GM15510 (cell line): ENCODE measurements around the gene VEPH1.

Experiments
- POLR2A ChIP-seq: IDR thresholded peaks from 3 replicates; pipeline ENCODE4 v1.6.1; 2011; ENCODE audit warnings: borderline replicate concordance; ENCODE audit not compliant: insufficient read length; ENCODE audit errors: extremely low read depth

The VEPH1 gene

DNA sequence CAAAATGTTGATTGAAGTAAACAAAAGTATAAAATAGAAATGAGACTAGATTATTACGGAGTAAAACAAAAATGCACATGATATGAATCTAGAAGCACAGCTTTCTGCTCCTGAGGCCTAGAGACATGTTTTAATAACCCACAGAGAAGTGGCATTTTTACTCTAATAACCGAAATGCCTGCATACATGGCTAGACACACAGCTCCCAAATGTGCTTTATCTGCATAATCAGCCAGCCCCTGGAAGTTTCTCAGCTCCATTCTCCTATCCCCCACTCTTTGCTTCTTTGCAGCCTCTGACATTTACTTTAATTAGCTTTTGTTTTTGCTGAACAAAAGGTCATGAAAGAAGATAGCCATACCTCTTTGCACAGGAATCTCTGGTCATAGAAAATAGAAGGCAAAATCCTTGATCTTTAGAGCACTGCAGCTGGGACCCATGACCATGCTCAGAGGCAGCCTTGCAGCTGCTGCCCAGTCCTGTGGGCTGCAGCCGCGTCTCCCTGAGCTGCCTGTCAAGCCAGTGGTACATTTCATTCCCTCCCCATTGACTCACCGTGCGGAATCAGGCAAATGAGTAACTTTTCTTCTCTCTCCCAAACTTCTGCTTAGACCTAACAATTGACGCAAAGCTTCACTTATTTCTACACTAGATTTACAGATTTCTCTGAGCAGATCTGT is at the start of gene VEPH1:
VEPH1 (minus strand) TSS at position 501 of the 680 bp plus-strand sequence. CDS start 8,067 bp downstream, outside the sequence.
- no peak for TF ChIP-seq POLR2A

DNA sequence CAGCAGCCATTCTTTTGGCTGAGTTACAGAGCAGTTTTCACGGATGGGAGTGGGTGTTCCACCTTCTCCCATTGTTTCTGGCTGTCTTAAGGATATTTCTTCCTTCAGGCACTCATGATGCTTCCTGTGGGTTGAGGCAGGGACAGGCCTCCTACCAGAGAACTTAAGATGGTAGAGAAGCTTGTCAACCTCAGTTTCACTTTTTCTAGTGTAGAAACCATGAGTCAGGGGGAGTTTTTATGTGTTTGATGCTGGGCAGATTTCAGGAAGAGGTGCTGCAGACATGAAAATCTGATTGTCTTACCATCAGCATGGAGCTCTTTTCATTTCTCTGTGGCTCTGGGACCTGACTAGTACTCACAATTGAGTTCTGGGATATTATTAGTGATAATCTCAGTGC is 48.7 kb upstream of the VEPH1 start:
- no peak for TF ChIP-seq POLR2A

DNA sequence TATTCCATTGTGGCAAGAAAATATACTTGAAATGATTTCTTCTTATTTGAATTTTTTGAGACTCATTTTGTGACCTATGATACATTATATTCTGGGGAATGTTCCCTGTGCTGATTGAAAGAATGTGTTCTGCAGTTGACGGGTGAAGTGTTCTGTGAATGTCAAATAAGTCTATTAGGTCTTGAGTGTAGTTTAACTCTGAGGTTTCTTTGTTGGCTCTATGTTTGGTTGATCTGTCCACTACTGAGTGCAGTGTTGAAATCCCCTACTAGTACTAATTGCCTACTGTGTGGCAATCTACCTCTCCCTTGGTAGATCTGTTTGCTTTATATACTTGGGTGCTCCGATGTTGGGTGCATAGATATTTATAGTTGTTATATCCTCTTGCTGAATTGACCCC is 46.3 kb upstream of the VEPH1 start:
- TF ChIP-seq POLR2A = no peak

DNA sequence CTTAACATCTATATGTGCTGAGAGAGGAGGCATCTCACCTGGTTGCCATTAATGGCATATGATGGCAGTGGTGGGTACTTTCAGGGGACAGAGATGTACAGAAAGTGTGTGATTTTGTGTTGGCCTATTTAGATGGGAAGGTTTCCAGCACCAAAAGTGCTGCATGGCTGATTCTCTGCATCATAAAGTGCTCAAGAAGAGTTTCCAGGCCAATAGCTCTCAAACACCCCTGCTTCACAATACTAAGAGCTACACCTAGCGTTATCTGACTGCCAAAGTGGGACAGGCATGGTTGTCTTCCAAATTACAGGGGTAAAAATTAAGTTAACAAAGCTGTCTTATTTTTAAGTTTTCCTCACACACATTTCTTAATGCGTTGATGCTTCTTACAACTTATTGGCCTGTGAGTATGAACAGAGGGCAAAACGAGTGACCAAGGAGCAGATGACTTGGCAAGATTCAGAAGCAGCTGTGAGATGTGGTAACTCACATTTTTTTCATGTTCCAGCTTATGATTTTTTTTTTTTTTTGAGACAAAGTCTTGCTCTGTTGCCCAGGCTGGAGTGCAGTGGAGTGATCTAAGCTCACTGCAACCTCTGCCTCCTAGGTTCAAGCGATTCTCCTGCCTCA is 41.4 kb upstream of the VEPH1 start:
- TF ChIP-seq POLR2A = no peak

DNA sequence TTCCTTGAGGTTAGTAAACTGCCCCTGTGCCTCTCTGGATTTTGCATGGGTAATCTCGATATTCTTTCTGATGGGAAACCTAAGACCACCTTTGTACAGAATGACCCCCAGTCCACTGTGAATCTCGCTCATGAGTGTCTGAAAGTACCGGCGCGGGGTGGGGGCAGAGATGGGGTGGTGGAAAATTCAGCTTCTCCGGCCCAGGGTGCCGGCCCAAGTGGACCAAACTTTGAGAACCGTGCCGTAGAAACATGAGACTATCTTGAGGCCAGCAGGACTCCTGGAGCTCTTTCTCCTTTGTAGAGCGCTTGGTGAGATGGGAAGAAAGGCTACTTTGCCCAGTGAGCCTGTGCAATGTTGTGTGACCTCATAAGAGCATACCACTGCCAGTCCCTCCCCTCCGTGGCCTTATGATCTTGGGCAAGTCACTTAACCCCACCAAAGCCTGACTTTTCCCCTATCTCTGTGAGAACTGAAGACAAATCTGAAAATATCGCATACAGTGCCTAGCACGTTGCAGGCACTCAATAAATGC is 40.4 kb upstream of the VEPH1 start:
- no peak for TF ChIP-seq POLR2A

DNA sequence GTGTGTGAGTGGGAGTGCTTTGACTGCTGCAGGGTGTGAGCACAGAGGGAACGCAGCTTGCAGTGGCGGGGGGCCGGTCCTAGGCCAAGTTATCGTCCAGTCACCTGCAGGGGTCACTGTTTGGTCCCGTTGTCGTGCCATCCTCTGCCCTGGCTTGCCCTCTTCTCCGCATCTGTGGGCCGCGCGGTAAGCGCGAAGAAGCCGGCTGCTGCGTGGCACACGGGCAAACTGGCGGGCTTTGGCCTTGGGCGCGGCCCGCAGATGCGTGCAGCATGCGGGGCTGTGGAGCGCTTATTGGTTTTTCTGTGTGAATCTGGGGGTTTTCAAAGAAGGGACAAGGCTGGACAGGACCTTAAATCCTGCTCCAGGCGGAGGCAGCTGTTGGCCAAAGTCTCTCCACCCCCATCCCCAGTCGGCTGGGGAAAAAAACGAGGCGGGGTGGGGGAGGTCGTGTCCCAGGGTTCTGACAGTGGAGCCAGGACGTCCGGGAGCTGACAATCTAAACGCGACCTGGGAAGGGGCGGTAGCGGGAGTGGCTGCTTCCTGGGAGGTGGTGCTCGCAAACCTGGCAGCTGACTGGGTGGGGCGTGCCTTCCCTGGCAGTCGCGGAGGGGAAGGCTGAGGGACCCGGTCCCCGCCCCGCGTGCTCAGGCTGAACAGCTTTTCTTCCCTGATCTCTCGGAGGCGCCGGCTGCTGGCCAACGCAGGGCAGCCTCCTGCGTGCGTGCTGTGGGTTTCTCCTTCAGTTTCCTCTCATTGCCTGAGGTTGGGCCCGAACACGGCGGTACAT is 39.7 kb upstream of the VEPH1 start:
- TF ChIP-seq POLR2A = no peak

DNA sequence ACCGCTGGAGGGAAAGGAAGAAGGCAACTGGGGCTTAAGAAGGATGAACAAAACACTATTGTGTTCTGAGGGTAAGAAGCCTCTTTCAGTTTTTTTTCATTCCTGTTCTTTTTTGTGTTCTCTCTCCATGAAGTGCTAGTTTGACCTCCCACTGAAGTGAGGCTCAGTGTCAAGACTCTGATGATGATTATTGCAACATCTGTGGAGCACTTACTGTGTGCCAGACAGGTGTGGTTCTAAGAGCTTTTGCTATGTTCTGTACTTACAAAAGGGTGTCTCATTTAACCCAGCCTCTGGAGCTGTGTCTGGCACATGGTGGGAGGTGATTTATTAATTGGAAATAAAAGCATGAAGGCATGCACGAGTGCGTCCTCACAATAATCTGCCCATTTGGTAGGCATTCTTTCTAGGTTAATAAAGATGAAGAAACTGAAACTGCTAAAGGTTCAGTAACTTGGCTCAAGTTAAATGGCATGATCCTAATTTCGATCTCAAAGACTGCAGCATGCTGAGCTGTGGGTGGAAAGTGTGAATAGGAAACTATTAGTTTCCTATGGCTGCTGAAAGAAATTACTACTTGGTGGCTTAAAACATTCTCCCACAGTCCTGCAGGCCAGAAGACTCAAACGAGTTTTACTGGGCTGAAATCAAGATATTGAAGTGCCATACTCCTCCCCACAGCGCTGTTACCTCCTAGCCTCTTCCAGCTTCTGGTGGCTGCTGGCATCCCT is 38.5 kb upstream of the VEPH1 start:
- no peak for TF ChIP-seq POLR2A

DNA sequence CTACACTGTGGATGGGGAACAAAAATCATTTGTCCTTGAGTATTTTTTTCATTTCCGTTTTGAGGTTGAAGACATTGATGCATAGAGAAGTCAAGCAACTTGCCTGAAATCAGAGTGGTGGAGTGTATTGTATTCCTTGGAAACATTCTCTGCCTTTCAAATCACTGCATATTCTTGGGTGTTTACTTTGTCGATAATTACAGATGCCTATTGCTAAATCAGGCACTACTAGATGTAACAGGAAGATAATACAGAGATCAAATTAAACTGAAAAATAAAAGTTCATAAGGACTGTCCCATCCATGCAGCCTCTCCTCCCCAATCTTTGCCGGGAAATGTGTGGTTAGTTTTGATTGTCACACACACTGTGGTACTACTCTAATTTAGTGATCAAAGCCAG is 37.4 kb upstream of the VEPH1 start:
- no peak for TF ChIP-seq POLR2A

DNA sequence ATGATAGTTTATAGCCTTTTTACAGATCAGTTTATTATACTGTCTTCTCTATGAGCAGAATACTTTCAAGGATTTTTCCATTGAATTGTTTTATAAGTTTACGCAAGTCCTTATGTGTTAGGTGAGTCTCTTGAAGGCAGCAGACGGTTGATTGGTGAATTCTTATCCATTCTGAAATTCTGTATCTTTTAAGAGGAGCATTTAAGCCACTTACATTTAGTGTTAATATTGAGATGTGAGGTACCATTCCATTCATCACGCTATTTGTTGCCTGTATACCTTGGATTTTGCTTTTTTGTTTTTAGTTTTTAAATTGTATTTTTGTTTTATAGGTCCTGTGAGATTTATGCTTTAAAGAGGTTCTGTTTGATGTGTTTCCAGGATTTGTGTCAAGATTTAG is 32.5 kb upstream of the VEPH1 start:
- TF ChIP-seq POLR2A = no peak

DNA sequence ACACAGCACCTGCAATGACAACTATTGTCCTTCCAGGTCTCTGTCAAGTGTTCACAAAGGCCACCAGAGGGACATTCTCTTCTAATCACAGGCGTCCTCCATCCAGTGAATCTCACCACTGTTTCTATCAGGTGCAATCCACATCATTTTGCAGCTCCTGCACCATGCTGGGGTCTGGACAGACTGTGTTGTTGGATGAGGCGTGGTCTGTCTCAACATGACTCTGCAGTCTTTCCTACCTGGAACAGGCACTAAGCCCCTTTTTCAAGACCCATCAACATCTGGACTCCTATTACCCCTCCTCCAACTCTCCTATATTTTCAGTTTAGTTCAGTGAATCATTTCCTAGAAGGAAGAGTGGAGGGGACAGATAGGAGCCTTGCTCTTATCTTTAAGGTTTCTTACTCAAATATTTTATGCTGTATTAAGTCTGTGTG is 31.5 kb upstream of the VEPH1 start:
- no peak for TF ChIP-seq POLR2A

DNA sequence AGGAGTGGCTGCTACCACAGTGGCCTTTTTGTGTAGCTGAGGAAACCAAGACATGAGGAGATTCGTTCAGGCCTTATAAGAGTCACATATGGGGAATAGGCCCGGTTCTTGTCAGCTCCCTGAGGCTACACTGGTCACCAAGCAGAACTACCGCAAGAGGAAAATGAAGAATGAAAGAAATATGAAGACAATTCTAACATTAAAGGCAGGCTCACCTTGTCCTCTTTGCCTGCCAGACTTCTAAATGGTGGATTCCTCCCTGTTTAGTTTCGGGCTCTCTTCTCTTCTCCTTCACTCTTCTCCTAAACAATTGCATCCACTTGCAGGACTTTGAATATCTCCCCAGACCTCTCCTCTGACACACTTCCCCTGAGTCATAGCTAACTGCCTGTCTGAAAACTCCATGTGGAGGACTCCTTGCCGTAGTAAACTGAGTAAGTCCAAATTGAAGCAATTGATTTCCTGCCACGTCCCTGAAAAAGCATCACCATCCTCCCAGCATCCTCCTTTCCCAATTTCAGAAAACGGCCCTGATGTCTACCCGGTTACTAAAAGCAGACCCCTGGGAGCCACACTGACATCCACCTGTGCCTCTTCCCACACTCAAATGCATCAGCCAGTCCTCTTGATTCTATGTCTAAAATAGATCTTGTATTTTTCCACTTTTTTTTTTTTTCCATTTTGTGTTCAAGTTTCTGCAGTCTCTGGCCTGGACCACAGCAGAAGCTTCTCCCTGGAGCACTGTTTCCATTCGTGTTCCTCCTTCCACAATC is 30.3 kb upstream of the VEPH1 start:
- TF ChIP-seq POLR2A = no peak

DNA sequence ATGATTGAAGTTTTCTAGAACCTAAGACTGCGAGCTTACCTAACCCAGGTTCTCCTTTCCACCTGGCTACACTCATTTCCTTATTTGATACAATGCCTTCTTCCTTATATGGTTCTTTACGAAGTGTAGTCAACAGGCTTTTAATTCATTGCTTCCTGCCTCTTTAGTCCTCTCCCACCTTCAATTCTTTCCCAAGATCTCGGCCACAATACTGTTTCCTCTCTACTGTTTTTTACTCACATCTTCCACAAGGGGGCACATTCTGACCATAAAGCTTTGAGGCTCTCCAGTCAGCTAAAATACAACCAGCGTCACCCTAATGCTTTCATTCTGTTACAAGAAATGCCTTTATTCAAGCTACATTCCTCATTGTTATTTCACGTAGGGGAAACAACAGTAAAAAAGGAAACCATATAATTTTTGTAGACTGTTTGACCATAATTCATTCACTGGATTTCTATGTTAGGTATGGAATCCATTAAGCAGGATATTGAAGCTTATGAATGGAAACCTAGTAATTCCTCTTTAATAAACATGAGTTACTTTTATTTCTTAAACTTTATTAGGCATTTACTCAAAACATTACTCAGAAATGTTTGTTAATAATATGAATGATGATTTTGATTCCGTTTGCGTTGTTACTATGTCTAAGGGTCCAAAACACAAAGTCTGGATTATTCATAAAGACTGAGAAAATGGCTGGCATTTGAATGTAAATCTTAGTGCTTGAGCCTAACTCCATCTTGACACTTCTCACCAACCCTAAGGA is 29.5 kb upstream of the VEPH1 start:
- TF ChIP-seq POLR2A = no peak

DNA sequence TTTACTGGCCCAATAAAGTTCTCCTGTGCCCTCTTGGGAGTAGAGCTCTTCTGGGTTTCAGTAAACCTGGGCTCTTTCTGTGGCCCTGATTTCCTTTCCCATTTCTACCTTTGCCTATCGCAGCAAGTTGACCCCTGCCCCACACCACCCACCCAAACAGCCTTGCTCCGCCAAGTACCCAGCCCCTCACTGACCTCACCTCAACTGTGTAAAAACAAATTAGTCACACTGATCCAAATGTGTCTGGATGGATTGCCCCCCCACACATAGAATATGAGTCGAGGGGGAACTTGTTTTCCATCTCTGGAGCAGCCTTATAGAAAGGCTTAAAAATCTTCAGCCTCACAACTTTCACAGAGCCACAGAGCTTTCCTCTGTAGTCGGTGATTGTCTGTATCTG is 28.6 kb upstream of the VEPH1 start:
- TF ChIP-seq POLR2A = no peak
